GM23338 (cell line): Measurements from ENCODE around the gene RMND1. TPM values are rescaled to one million over a fixed set of nuclear protein-coding genes. Genes with fewer than 3 reads are reported as not detected.

Experiments
- ATAC-seq: fragments of 200-7000 bp; cut with Tn5 transposase; 3 replicates; pipeline ENCODE4 v1.9.1; 2020
- DNase-seq: peaks from one replicate; pipeline ENCODE4 v3.0.0-alpha.2; 2015; ENCODE audit warnings: low spot score
- H2AFZ ChIP-seq: fragments of 200-600 bp; sonication (generic); 2 replicates; pipeline ENCODE4 v1.8.0; 2016; ENCODE audit warnings: antibody characterized with exemption, mild to moderate bottlenecking, moderate library complexity
- H3F3A ChIP-seq: fragments of 200-600 bp; sonication (generic); replicated peaks from 2 replicates; pipeline ENCODE4 v1.8.0; 2017; ENCODE audit warnings: antibody characterized with exemption, mixed run types, low read depth
- H3K27ac ChIP-seq: fragments of 200-600 bp; sonication (generic); 2 replicates; pipeline ENCODE4 v1.6.1; 2016; ENCODE audit warnings: low read depth
- H3K27me3 ChIP-seq: fragments of 200-600 bp; sonication (generic); 2 replicates; pipeline ENCODE4 v1.8.0; 2016; ENCODE audit warnings: mild to moderate bottlenecking, mixed run types, moderate library complexity; ENCODE audit not compliant: insufficient read depth
- H3K36me3 ChIP-seq: fragments of 200-600 bp; sonication (generic); 2 replicates; pipeline ENCODE4 v1.8.0; 2016; ENCODE audit warnings: mild to moderate bottlenecking; ENCODE audit not compliant: insufficient read depth
- H3K4me1 ChIP-seq: fragments of 200-600 bp; sonication (generic); 2 replicates; pipeline ENCODE4 v1.8.0; 2016; ENCODE audit warnings: mild to moderate bottlenecking, moderate library complexity; ENCODE audit not compliant: insufficient read depth
- H3K4me2 ChIP-seq: fragments of 200-600 bp; sonication (generic); 2 replicates; pipeline ENCODE4 v1.7.1; 2017; ENCODE audit warnings: mixed run types
- H3K4me3 ChIP-seq: fragments of 200-600 bp; sonication (generic); 2 replicates; pipeline ENCODE4 v1.6.1; 2016; ENCODE audit warnings: mixed run types
- H3K79me2 ChIP-seq: fragments of 200-600 bp; sonication (generic); replicated peaks from 2 replicates; pipeline ENCODE4 v1.8.0; 2017; ENCODE audit warnings: mild to moderate bottlenecking; ENCODE audit not compliant: insufficient read depth
- H3K9me2 ChIP-seq: fragments of 200-600 bp; sonication (generic); 2 replicates; pipeline ENCODE4 v1.8.0; 2017; ENCODE audit not compliant: insufficient read depth
- H4K20me1 ChIP-seq: fragments of 200-600 bp; sonication (generic); replicated peaks from 2 replicates; pipeline ENCODE4 v1.8.0; 2017; ENCODE audit warnings: mild to moderate bottlenecking; ENCODE audit not compliant: insufficient read depth
- H3K27ac Mint-ChIP-seq: 2 replicates; pipeline ENCODE4 v1.8.0; 2020; ENCODE audit warnings: inconsistent platforms, mild to moderate bottlenecking, moderate library complexity, mixed read lengths
- H3K27me3 Mint-ChIP-seq: 3 replicates; pipeline ENCODE4 v1.8.0; 2022; ENCODE audit warnings: low read depth, mild to moderate bottlenecking, moderate library complexity, mixed read lengths, inconsistent platforms; ENCODE audit not compliant: insufficient read depth, poor library complexity
- H3K36me3 Mint-ChIP-seq: 3 replicates; pipeline ENCODE4 v1.8.0; 2021; ENCODE audit warnings: low read depth, mild to moderate bottlenecking, inconsistent platforms, moderate library complexity, mixed read lengths
- H3K4me1 Mint-ChIP-seq: 3 replicates; pipeline ENCODE4 v1.8.0; 2020; ENCODE audit warnings: mild to moderate bottlenecking, inconsistent platforms, mixed read lengths
- H3K4me3 Mint-ChIP-seq: 3 replicates; pipeline ENCODE4 v1.8.0; 2021; ENCODE audit warnings: moderate library complexity, mild to moderate bottlenecking, inconsistent platforms, mixed read lengths
- H3K9me3 Mint-ChIP-seq: 3 replicates; pipeline ENCODE4 v1.8.0; 2020; ENCODE audit warnings: moderate library complexity, mild to moderate bottlenecking, inconsistent platforms, mixed read lengths
- CREB1 ChIP-seq: fragments of 250-450 bp; sonication (Bioruptor Pico); IDR thresholded peaks from 2 replicates; pipeline ENCODE4 v1.5.0; 2020; ENCODE audit warnings: low read depth, mild to moderate bottlenecking, moderate library complexity
- ETS1 ChIP-seq: IDR thresholded peaks from 2 replicates; pipeline ENCODE4 v1.6.1; 2016; ENCODE audit warnings: antibody characterized with exemption
- EZH2 ChIP-seq: fragments of 200-600 bp; sonication (generic); IDR thresholded peaks from one replicate; pipeline ENCODE4 v1.8.0; 2017; ENCODE audit warnings: antibody characterized with exemption, mild to moderate bottlenecking, low read depth; ENCODE audit not compliant: unreplicated experiment
- EZH2phosphoT487 ChIP-seq: fragments of 200-600 bp; sonication (generic); IDR thresholded peaks from one replicate; pipeline ENCODE4 v1.8.1; 2018; ENCODE audit warnings: antibody characterized with exemption; ENCODE audit not compliant: unreplicated experiment
- JUNB ChIP-seq: IDR thresholded peaks from one replicate; pipeline ENCODE4 v1.6.1; 2016; ENCODE audit warnings: antibody characterized with exemption; ENCODE audit not compliant: unreplicated experiment
- NANOG ChIP-seq: IDR thresholded peaks from 2 replicates; pipeline ENCODE4 v1.6.1; 2016; ENCODE audit warnings: antibody characterized with exemption, borderline replicate concordance
- POLR2AphosphoS5 ChIP-seq: IDR thresholded peaks from 2 replicates; pipeline ENCODE4 v1.6.1; 2016; ENCODE audit warnings: antibody characterized with exemption, low read depth
- STAT1 ChIP-seq: IDR thresholded peaks from one replicate; pipeline ENCODE4 v1.6.1; 2016; ENCODE audit warnings: antibody characterized with exemption; ENCODE audit not compliant: unreplicated experiment
- ZNF114 ChIP-seq: fragments of 250-450 bp; sonication (Bioruptor Pico); IDR thresholded peaks from 2 replicates; pipeline ENCODE4 v1.5.0; 2020; ENCODE audit warnings: mild to moderate bottlenecking, moderate library complexity
- ZNF331 ChIP-seq: fragments of 250-450 bp; sonication (Bioruptor Pico); IDR thresholded peaks from 2 replicates; pipeline ENCODE4 v1.5.0; 2020; ENCODE audit warnings: low read depth, mild to moderate bottlenecking, moderate library complexity
- polyA plus RNA-seq: library from polyadenylated mRNA; unstranded; fragments of >200 nt; fragmentation: Nextera tagmentation; extraction: Ambion mirVana; gene quantifications from 2 replicates; pipeline ENCODE4 v1.2.1, GENCODE V29; 2016
- total RNA-seq: library from RNA; depleted of rRNA; stranded (reverse); fragments of >200 nt; shearing (Covaris generic); gene quantifications from 2 replicates; pipeline ENCODE4 v1.2.3, GENCODE V29; 2014
- TF ChIP-seq, protein P1 (sequence below): IDR thresholded peaks from one replicate; pipeline ENCODE4 v1.6.1; 2018; ENCODE audit warnings: antibody characterized with exemption; ENCODE audit not compliant: unreplicated experiment
- TF ChIP-seq, protein P2 (sequence below): fragments of 250-450 bp; sonication (Bioruptor Pico); IDR thresholded peaks from 2 replicates; pipeline ENCODE4 v1.5.0; 2020; ENCODE audit warnings: mild to moderate bottlenecking, moderate library complexity
- TF ChIP-seq, protein P3 (sequence below), 2 experiments: fragments of 200-600 bp in 1 of 2; sonication (generic) in 1 of 2; conservative IDR thresholded peaks; 2 replicates each; pipeline versions ENCODE4 v1.5.1 to v1.6.1; 2016 to 2017; ENCODE audit warnings: antibody characterized with exemption in 2 of 2, low read depth in 2 of 2, mild to moderate bottlenecking in 2 of 2, moderate library complexity in 1 of 2

Gene RMND1
- total and polyA plus RNA-seq, 2 experiments from 2014 or later, result 27.5 to 34.4 TPM

- H3K27me3 Mint-ChIP-seq, result peaks cover 2% of the 10 kb centered on the region
- no peak overlapping the region for H3K27ac ChIP-seq
These were observed 66.7 kb downstream of the RMND1 start for GRCh38 chr6:151385177-151385576.

More at GRCh38 chr6:151385177-151385576, 66.7 kb downstream of the RMND1 start:
- no peak for ATAC-seq
- Histone ChIP-seq H3F3A (peaks cover 11% of the 10 kb centered on the region), H3K4me3 (no peak overlapping the region), H3K27me3 (no peaks in the 10 kb centered on the region), H4K20me1 (no peaks in the 10 kb centered on the region), H3K79me2 (peaks cover 90% of the 10 kb centered on the region), H3K9me2 (peaks cover 3% of the 10 kb centered on the region; the same call in 1 of the 2 replicates), H3K4me2 (no peak overlapping the region), H3K36me3 (no peaks in the 10 kb centered on the region), H2AFZ (no peak overlapping the region), H3K4me1 (peaks cover 13% of the 10 kb centered on the region)
- Mint-ChIP-seq H3K4me1 (peaks cover 15% of the 10 kb centered on the region), H3K27ac (no peak overlapping the region; the same call in 1 of the 2 replicates), H3K36me3 (peaks cover 17% of the 10 kb centered on the region), H3K9me3 (no peaks in the 10 kb centered on the region; the same call in 2 of the 3 replicates), H3K4me3 (no peak overlapping the region)
- TF ChIP-seq, protein P1, sequence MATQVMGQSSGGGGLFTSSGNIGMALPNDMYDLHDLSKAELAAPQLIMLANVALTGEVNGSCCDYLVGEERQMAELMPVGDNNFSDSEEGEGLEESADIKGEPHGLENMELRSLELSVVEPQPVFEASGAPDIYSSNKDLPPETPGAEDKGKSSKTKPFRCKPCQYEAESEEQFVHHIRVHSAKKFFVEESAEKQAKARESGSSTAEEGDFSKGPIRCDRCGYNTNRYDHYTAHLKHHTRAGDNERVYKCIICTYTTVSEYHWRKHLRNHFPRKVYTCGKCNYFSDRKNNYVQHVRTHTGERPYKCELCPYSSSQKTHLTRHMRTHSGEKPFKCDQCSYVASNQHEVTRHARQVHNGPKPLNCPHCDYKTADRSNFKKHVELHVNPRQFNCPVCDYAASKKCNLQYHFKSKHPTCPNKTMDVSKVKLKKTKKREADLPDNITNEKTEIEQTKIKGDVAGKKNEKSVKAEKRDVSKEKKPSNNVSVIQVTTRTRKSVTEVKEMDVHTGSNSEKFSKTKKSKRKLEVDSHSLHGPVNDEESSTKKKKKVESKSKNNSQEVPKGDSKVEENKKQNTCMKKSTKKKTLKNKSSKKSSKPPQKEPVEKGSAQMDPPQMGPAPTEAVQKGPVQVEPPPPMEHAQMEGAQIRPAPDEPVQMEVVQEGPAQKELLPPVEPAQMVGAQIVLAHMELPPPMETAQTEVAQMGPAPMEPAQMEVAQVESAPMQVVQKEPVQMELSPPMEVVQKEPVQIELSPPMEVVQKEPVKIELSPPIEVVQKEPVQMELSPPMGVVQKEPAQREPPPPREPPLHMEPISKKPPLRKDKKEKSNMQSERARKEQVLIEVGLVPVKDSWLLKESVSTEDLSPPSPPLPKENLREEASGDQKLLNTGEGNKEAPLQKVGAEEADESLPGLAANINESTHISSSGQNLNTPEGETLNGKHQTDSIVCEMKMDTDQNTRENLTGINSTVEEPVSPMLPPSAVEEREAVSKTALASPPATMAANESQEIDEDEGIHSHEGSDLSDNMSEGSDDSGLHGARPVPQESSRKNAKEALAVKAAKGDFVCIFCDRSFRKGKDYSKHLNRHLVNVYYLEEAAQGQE, result no peak
- TF ChIP-seq EZH2, result no peak
- TF ChIP-seq EZH2phosphoT487, result no peak
- no peak for TF ChIP-seq POLR2AphosphoS5
- TF ChIP-seq ETS1, result no peak
- TF ChIP-seq STAT1, result no peak
- no peak for TF ChIP-seq ZNF114 (CRISPR knock-in tag)
- TF ChIP-seq CREB1, result no peak
- TF ChIP-seq, protein P2, sequence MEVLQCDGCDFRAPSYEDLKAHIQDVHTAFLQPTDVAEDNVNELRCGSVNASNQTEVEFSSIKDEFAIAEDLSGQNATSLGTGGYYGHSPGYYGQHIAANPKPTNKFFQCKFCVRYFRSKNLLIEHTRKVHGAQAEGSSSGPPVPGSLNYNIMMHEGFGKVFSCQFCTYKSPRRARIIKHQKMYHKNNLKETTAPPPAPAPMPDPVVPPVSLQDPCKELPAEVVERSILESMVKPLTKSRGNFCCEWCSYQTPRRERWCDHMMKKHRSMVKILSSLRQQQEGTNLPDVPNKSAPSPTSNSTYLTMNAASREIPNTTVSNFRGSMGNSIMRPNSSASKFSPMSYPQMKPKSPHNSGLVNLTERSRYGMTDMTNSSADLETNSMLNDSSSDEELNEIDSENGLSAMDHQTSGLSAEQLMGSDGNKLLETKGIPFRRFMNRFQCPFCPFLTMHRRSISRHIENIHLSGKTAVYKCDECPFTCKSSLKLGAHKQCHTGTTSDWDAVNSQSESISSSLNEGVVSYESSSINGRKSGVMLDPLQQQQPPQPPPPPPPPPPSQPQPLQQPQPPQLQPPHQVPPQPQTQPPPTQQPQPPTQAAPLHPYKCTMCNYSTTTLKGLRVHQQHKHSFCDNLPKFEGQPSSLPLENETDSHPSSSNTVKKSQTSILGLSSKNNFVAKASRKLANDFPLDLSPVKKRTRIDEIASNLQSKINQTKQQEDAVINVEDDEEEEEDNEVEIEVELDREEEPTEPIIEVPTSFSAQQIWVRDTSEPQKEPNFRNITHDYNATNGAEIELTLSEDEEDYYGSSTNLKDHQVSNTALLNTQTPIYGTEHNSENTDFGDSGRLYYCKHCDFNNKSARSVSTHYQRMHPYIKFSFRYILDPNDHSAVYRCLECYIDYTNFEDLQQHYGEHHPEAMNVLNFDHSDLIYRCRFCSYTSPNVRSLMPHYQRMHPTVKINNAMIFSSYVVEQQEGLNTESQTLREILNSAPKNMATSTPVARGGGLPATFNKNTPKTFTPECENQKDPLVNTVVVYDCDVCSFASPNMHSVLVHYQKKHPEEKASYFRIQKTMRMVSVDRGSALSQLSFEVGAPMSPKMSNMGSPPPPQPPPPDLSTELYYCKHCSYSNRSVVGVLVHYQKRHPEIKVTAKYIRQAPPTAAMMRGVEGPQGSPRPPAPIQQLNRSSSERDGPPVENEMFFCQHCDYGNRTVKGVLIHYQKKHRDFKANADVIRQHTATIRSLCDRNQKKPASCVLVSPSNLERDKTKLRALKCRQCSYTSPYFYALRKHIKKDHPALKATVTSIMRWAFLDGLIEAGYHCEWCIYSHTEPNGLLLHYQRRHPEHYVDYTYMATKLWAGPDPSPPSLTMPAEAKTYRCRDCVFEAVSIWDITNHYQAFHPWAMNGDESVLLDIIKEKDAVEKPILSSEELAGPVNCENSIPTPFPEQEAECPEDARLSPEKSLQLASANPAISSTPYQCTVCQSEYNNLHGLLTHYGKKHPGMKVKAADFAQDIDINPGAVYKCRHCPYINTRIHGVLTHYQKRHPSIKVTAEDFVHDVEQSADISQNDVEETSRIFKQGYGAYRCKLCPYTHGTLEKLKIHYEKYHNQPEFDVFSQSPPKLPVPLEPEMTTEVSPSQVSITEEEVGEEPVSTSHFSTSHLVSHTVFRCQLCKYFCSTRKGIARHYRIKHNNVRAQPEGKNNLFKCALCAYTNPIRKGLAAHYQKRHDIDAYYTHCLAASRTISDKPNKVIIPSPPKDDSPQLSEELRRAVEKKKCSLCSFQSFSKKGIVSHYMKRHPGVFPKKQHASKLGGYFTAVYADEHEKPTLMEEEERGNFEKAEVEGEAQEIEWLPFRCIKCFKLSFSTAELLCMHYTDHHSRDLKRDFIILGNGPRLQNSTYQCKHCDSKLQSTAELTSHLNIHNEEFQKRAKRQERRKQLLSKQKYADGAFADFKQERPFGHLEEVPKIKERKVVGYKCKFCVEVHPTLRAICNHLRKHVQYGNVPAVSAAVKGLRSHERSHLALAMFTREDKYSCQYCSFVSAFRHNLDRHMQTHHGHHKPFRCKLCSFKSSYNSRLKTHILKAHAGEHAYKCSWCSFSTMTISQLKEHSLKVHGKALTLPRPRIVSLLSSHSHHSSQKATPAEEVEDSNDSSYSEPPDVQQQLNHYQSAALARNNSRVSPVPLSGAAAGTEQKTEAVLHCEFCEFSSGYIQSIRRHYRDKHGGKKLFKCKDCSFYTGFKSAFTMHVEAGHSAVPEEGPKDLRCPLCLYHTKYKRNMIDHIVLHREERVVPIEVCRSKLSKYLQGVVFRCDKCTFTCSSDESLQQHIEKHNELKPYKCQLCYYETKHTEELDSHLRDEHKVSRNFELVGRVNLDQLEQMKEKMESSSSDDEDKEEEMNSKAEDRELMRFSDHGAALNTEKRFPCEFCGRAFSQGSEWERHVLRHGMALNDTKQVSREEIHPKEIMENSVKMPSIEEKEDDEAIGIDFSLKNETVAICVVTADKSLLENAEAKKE, result no peak
- TF ChIP-seq JUNB, result no peak
- no peak for TF ChIP-seq ZNF331 (CRISPR knock-in tag)
- TF ChIP-seq, protein P3, sequence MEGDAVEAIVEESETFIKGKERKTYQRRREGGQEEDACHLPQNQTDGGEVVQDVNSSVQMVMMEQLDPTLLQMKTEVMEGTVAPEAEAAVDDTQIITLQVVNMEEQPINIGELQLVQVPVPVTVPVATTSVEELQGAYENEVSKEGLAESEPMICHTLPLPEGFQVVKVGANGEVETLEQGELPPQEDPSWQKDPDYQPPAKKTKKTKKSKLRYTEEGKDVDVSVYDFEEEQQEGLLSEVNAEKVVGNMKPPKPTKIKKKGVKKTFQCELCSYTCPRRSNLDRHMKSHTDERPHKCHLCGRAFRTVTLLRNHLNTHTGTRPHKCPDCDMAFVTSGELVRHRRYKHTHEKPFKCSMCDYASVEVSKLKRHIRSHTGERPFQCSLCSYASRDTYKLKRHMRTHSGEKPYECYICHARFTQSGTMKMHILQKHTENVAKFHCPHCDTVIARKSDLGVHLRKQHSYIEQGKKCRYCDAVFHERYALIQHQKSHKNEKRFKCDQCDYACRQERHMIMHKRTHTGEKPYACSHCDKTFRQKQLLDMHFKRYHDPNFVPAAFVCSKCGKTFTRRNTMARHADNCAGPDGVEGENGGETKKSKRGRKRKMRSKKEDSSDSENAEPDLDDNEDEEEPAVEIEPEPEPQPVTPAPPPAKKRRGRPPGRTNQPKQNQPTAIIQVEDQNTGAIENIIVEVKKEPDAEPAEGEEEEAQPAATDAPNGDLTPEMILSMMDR (conservative IDR thresholded peaks at IDR 0.05; ENCODE audit: low read depth in 2 of 2), result no peak
- TF ChIP-seq NANOG, result no peak
- no peak for DNase-seq
